HG02885 (cell line): Measurements from ENCODE around the gene CD8A.
"Not testable (repeated sequence)": the region's sequence is repeated elsewhere in the genome, so short reads cannot be mapped to it uniquely, and the experiment has no call there.

ENCODE experiments used
- ATAC-seq: cut with Tn5 transposase; IDR thresholded peaks from one replicate; pipeline ENCODE4 v1.9.1; 2021; ENCODE audit warnings: mild to moderate bottlenecking; ENCODE audit not compliant: unreplicated experiment, poor library complexity

Gene CD8A

GRCh38 chr2:86790676-86791572 is at the start of gene CD8A:
CD8A (minus strand) TSS chr2:86790913; CDS start chr2:86790825, 88 bp downstream.
- ATAC-seq = no peak

- not testable (repeated sequence) for ATAC-seq
Measured at GRCh38 chr2:86839871-86840548, 49.3 kb upstream of the CD8A start.

GRCh38 chr2:86839455-86839854 is 48.7 kb upstream of the CD8A start:
- not testable (repeated sequence) for ATAC-seq

GRCh38 chr2:86837714-86838113 is 47.0 kb upstream of the CD8A start:
- not testable (repeated sequence) for ATAC-seq

- ATAC-seq = not testable (repeated sequence)
Measured at GRCh38 chr2:86836915-86837695, 46.4 kb upstream of the CD8A start.

- not testable (repeated sequence) for ATAC-seq
Measured at GRCh38 chr2:86835548-86835889, 44.8 kb upstream of the CD8A start.

DNA sequence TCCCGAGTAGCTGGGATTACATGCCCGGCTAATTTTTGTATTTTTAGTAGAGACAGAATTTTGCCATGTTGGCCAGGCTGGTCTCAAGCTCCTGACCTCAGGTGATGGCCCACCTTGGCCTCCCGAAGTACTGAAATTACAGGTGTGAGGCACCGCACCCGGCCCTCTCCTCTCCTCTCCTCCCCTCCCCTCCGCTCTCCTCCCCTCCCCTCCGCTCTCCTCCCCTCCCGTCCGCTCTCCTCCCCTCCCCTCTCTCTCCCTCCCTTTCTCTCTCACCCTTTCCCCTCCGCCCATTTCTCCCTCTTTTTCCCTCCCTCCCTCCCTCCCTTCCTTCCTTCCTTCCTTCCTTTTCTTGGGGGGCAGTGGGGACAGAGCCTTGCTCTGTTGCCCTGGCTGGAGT is 42.6 kb upstream of the CD8A start:
- ATAC-seq = no peak

DNA sequence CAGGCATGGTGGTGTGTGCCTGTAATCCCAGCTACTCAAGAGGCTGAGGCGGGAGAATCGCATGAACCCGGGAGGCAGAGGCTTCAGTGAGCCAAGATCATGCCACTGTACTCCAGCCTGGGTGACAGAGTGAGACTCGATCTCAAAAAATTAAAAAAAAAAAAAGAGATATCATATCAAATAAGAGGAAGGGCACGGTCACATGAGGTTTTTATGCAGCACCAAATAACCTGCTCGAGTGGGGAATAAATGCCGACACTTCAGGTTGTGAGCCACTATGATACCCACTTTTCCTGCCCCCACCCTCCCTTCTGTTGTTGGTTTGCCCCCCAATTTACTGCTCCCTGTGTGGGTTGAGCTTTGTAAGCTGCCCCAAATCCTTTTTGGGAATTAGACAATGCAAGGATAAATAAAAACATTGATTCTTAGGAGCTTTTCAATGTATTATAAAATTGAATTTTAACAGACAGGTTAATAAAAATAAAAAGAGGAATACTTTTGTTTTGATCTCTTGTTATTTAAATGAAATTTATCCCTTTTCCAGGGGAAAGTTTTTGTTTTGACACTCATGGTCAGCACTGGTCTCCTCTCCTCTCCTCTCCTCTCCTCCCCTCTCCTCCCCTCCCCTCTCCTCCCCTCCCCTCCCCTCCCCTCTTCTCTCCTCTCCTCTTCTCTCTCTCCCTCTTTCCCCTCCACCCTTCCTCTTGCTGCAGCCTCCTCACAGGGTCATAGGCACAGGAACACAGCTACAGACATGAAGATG is 41.8 kb upstream of the CD8A start:
- no peak for ATAC-seq

DNA sequence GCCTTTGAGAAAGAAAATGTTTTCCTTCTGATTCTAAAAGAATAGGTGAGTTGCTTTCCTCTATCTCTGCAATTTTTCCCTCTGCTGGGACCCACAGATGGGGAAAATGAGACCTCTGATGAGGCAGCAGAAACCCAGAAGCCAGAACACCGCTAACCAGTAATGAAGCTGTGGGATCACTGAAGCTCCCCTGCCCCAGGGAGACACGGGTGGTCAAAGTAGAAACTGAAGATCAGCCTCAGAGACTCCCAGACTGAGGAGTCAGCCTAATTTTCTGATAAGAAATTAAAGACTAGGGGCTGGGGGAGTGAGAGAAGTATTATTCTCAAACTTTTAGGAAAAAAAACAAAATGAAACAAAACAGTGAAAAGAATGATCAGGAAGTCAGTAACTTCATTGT is 40.8 kb upstream of the CD8A start:
- ATAC-seq = no peak

DNA sequence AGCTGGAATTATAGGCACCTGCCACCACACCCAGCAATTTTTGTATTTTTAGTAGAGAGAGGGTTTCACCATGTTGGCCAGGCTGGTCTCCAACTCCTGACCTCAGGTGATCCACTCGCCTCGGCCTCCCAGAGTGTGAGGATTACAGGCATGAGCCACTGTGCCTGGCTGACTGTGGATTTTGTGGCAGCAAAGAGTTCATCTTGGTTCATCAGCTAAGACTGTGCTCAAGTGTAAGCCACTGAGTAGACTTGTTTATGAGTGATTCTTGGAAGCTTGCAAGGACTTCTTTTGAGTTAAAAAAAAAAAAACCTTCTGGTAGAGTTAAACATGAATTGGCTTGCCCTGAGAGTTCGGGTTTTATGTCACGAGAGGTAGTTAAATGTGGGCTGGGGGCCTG is 36.2 kb upstream of the CD8A start:
- no peak for ATAC-seq

- ATAC-seq = no peak
Measured at GRCh38 chr2:86825693-86826381, 35.1 kb upstream of the CD8A start.

- ATAC-seq = no peak
Measured at GRCh38 chr2:86825036-86825692, 34.5 kb upstream of the CD8A start.

- ATAC-seq = no peak
Measured at GRCh38 chr2:86822668-86823345, 32.1 kb upstream of the CD8A start.

DNA sequence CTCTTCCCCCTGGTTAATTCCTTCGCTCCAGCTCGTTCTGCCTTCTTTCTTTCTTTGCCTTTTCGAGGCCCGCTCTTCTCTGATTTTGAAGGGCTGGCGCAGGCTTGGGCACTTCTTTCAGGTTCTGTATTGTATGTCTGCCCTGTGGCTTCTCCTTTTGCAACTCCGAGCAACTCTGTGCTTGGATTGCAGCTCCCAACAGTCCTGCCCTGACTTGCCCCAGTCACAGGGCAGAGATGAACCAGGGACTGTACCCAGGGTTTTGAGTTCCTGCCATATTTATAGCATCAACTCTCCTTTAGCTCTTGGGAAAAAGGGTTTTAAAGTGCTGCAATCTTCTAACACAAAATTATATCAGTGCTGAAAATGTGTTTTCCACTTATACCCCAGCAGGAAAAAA is 31.1 kb upstream of the CD8A start:
- no peak for ATAC-seq

- ATAC-seq = no peak
Measured at GRCh38 chr2:86821306-86821705, 30.6 kb upstream of the CD8A start.

GRCh38 chr2:86818957-86819356 is 28.2 kb upstream of the CD8A start:
- ATAC-seq = no peak

DNA sequence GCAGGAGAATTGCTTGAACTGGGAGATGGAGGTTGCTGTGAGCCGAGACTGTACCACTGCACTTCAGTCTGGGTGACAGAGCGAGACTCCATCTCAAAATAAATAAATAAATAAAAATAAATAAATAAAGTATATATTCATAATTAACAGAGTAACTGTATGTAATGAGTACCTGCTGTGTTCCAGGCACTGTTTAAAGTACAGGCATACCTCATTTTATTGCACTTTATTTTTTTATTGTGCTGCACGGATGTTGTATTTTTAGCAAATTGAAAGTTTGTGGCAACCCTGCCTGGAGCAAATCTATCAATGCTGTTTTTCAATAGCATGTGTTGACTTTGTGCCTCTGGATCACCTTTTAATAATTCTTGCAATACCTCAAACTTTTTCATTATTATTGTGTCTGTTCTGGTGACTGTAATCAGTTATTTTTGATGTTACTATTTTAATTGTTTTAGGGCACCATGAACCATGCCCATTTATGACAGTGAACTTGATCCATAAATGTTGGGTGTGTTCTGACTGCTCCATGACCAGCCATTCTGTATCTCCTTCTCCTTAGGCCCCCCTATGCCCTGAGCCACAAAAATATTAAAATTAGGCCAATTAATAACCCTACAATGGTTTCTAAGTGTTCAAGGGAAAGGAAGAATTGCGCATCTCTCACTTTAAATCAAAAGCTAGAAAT is 27.5 kb upstream of the CD8A start:
- no peak for ATAC-seq

- ATAC-seq = no peak
Measured at GRCh38 chr2:86815611-86816010, 24.9 kb upstream of the CD8A start.
